Fibroblast of lung (primary cell): Measurements from ENCODE around the gene RPS6KL1. TPM values are rescaled to one million over a fixed set of nuclear protein-coding genes. Genes with fewer than 3 reads are reported as not detected.

Experiments
- DNase-seq, 2 donors: peaks; one replicate each; pipeline versions ENCODE4 v3.0.0 to v3.0.0-alpha.2; 2010; ENCODE audit warnings: low read depth in 2 of 2
- H2AFZ ChIP-seq: 2 replicates; pipeline ENCODE4 v1.5.1; 2012; ENCODE audit warnings: low read length, control low read depth, inconsistent platforms
- H3K27ac ChIP-seq: 2 replicates; pipeline ENCODE4 v1.5.1; 2011; ENCODE audit warnings: low read length, control low read depth; ENCODE audit not compliant: insufficient read depth
- H3K27me3 ChIP-seq: 2 replicates; pipeline ENCODE4 v1.5.1; 2011; ENCODE audit warnings: mild to moderate bottlenecking, low read length; ENCODE audit not compliant: control insufficient read depth, insufficient read depth
- H3K36me3 ChIP-seq: 2 replicates; pipeline ENCODE4 v1.5.1; 2011; ENCODE audit warnings: low read length; ENCODE audit not compliant: control insufficient read depth, insufficient read depth
- H3K4me1 ChIP-seq: 2 replicates; pipeline ENCODE4 v1.5.1; 2011; ENCODE audit warnings: low read length; ENCODE audit not compliant: control insufficient read depth, insufficient read depth; ENCODE audit errors: extremely low read depth
- H3K4me2 ChIP-seq: 2 replicates; pipeline ENCODE4 v1.5.1; 2011; ENCODE audit warnings: low read length, control low read depth; ENCODE audit not compliant: insufficient read depth; ENCODE audit errors: extremely low read depth
- H3K4me3 ChIP-seq, 4 experiments: fragments of 200-600 bp in 1 of 4; sonication (generic) in 1 of 4; replicated peaks in 1 of 4; 2 replicates each; pipeline ENCODE4 v1.5.1; 2011 to 2016; ENCODE audit warnings: low read length in 4 of 4, low read depth in 3 of 4, mild to moderate bottlenecking in 3 of 4, control low read depth in 2 of 4, inconsistent platforms in 1 of 4, mixed read lengths in 1 of 4; ENCODE audit not compliant: insufficient read depth in 1 of 4; ENCODE audit errors: control extremely low read depth in 1 of 4
- H3K79me2 ChIP-seq: 2 replicates; pipeline ENCODE4 v1.5.1; 2012; ENCODE audit warnings: mild to moderate bottlenecking, low read length, inconsistent platforms; ENCODE audit not compliant: control insufficient read depth, insufficient read depth
- H3K9ac ChIP-seq: 2 replicates; pipeline ENCODE4 v1.5.1; 2011; ENCODE audit warnings: mild to moderate bottlenecking, low read length, control low read depth; ENCODE audit not compliant: insufficient read depth
- H3K9me3 ChIP-seq: 2 replicates; pipeline ENCODE4 v1.5.1; 2012; ENCODE audit warnings: low read depth, low read length; ENCODE audit not compliant: control insufficient read depth, insufficient read depth
- H4K20me1 ChIP-seq: 2 replicates; pipeline ENCODE4 v1.5.1; 2011; ENCODE audit warnings: low read length; ENCODE audit not compliant: control insufficient read depth, insufficient read depth; ENCODE audit errors: extremely low read depth
- CTCF ChIP-seq, 2 donors: IDR thresholded peaks in 1 of 2; conservative IDR thresholded peaks in 1 of 2; 1 replicate in 1 of 2; 2 replicates in 1 of 2; pipeline ENCODE4 v1.5.1; 2011 to 2012; ENCODE audit warnings: low read length in 2 of 2, control low read depth in 1 of 2, inconsistent platforms in 1 of 2, low read depth in 1 of 2, mild to moderate bottlenecking in 1 of 2
- EZH2 ChIP-seq: IDR thresholded peaks from 2 replicates; pipeline ENCODE4 v1.5.1; 2012; ENCODE audit warnings: low read length, control low read depth, mild to moderate bottlenecking; ENCODE audit errors: missing control alignments
- polyA plus RNA-seq, 2 donors: library from polyadenylated mRNA; depleted of rRNA in 1 of 2; stranded (reverse) in 1 of 2; unstranded in 1 of 2; fragments of >200 nt; gene quantifications; 2 replicates each; pipeline ENCODE4 v1.2.1, GENCODE V29; 2011 to 2012; ENCODE audit warnings: missing spikeins in 1 of 2
- total RNA-seq: library from RNA; depleted of rRNA; stranded (reverse); fragments of >200 nt; gene quantifications from 2 replicates; pipeline ENCODE4 v1.2.1, GENCODE V29; 2014

RPS6KL1 gene
- total and polyA plus RNA-seq, 2 donors (not counting 1 experiment from before 2014, with no cell fraction given): 0.52 to 1.2 TPM

- no peak overlapping the region for H3K4me3 ChIP-seq
- H3K4me2 ChIP-seq: no peak overlapping the region
- no peaks in the 10 kb centered on the region for H3K79me2 ChIP-seq
- H3K9ac ChIP-seq: no peak overlapping the region
- H2AFZ ChIP-seq: no peak overlapping the region
- no peaks in the 10 kb centered on the region for H4K20me1 ChIP-seq
- H3K9me3 ChIP-seq: no peaks in the 10 kb centered on the region
- no peaks in the 10 kb centered on the region for H3K36me3 ChIP-seq
- TF ChIP-seq CTCF (conservative IDR thresholded peaks at IDR 0.05 in 1 of 2, IDR thresholded peaks at IDR 0.05 in 1 of 2; ENCODE audit: low read depth in 1 of 2, low read length in 2 of 2): no peak
- no peak for TF ChIP-seq EZH2
- no peaks in the 10 kb centered on the region for H3K4me1 ChIP-seq
- DNase-seq: no peak
- H3K27me3 ChIP-seq: peaks cover 13% of the 10 kb centered on the region
- no peak overlapping the region for H3K27ac ChIP-seq
Observed at GRCh38 chr14:74952180-74952665, 29.2 kb upstream of the RPS6KL1 start.

GRCh38 chr14:74951443-74952179 is 28.6 kb upstream of the RPS6KL1 start:
- H3K79me2 ChIP-seq: no peaks in the 10 kb centered on the region
- no peak overlapping the region for H3K27ac ChIP-seq
- peaks cover under 1% of the 10 kb centered on the region for H3K4me1 ChIP-seq
- H3K27me3 ChIP-seq: peaks cover 12% of the 10 kb centered on the region
- H2AFZ ChIP-seq: no peak overlapping the region
- no peak overlapping the region for H3K4me2 ChIP-seq
- H3K9ac ChIP-seq: no peak overlapping the region
- H3K9me3 ChIP-seq: no peaks in the 10 kb centered on the region
- no peaks in the 10 kb centered on the region for H4K20me1 ChIP-seq
- TF ChIP-seq EZH2: no peak
- TF ChIP-seq CTCF (conservative IDR thresholded peaks at IDR 0.05 in 1 of 2, IDR thresholded peaks at IDR 0.05 in 1 of 2; ENCODE audit: low read depth in 1 of 2, low read length in 2 of 2): no peak
- DNase-seq: no peak
- no peaks in the 10 kb centered on the region for H3K36me3 ChIP-seq
- H3K4me3 ChIP-seq: no peak overlapping the region

- H3K36me3 ChIP-seq: no peaks in the 10 kb centered on the region
- DNase-seq: no peak
- H3K4me1 ChIP-seq: peaks cover 3% of the 10 kb centered on the region
- TF ChIP-seq CTCF (conservative IDR thresholded peaks at IDR 0.05 in 1 of 2, IDR thresholded peaks at IDR 0.05 in 1 of 2; ENCODE audit: low read depth in 1 of 2, low read length in 2 of 2): no peak
- TF ChIP-seq EZH2: no peak
- H3K9ac ChIP-seq: no peak overlapping the region
- peaks cover 5% of the 10 kb centered on the region for H3K27me3 ChIP-seq
- H3K9me3 ChIP-seq: no peaks in the 10 kb centered on the region
- H3K27ac ChIP-seq: no peak overlapping the region
- H3K4me3 ChIP-seq: no peak overlapping the region
- H2AFZ ChIP-seq: no peak overlapping the region
- H4K20me1 ChIP-seq: no peaks in the 10 kb centered on the region
- no peak overlapping the region for H3K4me2 ChIP-seq
- H3K79me2 ChIP-seq: no peaks in the 10 kb centered on the region
Observed at GRCh38 chr14:74950795-74951442, 27.9 kb upstream of the RPS6KL1 start.
